Suprapubic skin (tissue), 4 donors: ENCODE measurements around the gene KRT33A.

Source experiments
- EP300 ChIP-seq: sonication (generic); formaldehyde crosslinking; IDR thresholded peaks from one replicate; pipeline ENCODE4 v1.6.1; 2017; ENCODE audit warnings: antibody characterized with exemption
- POLR2A ChIP-seq, 2 donors: fragments of 450-650 bp; IDR thresholded peaks; one replicate each; pipeline ENCODE4 v1.6.1; 2017; ENCODE audit warnings: antibody characterized with exemption in 2 of 2, mild to moderate bottlenecking in 2 of 2, moderate library complexity in 2 of 2
- POLR2AphosphoS5 ChIP-seq, 3 donors: sonication (generic); formaldehyde crosslinking; IDR thresholded peaks; one replicate each; pipeline ENCODE4 v1.6.1; 2017; ENCODE audit warnings: antibody characterized with exemption in 3 of 3
- TF ChIP-seq, protein P1 (sequence below), 2 donors: fragments of 200-600 bp in 1 of 2; fragments of 450-650 bp in 1 of 2; sonication (generic) in 1 of 2; IDR thresholded peaks; one replicate each; pipeline ENCODE4 v1.5.1; 2016 to 2019; ENCODE audit warnings: antibody characterized with exemption in 2 of 2, mild to moderate bottlenecking in 1 of 2, moderate library complexity in 1 of 2

DNA sequence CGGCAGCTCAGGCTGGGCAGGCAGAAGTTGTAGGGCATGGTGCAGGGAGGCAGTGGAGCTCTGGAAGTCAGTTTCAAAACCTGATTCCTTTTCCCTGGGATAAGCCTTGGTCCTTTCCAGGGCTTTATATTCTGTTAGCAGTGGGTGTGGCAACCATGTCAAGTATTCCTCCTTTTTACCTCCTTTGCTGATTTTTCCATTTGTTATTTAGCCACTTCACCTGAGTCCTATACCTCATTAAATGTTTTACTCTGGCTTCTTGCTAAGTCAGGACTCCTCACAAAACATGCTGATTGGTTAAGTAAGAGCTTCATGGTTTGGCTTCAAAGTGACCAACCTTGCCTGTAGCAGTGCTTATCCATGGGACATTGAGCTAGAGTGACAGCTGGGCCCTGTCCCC lies 19.1 kb upstream of the KRT33A start, which contains the start of gene KRT33B:
- TF ChIP-seq, protein P1, sequence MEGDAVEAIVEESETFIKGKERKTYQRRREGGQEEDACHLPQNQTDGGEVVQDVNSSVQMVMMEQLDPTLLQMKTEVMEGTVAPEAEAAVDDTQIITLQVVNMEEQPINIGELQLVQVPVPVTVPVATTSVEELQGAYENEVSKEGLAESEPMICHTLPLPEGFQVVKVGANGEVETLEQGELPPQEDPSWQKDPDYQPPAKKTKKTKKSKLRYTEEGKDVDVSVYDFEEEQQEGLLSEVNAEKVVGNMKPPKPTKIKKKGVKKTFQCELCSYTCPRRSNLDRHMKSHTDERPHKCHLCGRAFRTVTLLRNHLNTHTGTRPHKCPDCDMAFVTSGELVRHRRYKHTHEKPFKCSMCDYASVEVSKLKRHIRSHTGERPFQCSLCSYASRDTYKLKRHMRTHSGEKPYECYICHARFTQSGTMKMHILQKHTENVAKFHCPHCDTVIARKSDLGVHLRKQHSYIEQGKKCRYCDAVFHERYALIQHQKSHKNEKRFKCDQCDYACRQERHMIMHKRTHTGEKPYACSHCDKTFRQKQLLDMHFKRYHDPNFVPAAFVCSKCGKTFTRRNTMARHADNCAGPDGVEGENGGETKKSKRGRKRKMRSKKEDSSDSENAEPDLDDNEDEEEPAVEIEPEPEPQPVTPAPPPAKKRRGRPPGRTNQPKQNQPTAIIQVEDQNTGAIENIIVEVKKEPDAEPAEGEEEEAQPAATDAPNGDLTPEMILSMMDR (IDR thresholded peaks at IDR 0.05): no peak
- TF ChIP-seq POLR2A (IDR thresholded peaks at IDR 0.05) (no peak), POLR2AphosphoS5 (IDR thresholded peaks at IDR 0.05) (no peak), EP300 (no peak)
